HG03159 (cell line): ENCODE measurements around the gene AK9.
A peak's percentile ranks its signal among the peaks of the same experiment; 100 is the strongest.
"Not testable (repeated sequence)": the region's sequence is repeated elsewhere in the genome, so short reads cannot be mapped to it uniquely, and the experiment has no call there.

Experiments used
- ATAC-seq: cut with Tn5 transposase; IDR thresholded peaks from one replicate; pipeline ENCODE4 v1.9.1; 2021; ENCODE audit warnings: mild to moderate bottlenecking, moderate library complexity; ENCODE audit not compliant: unreplicated experiment

Gene AK9

GRCh38 chr6:109690737-109691621 is at the start of gene AK9, which contains the start of gene FIG4:
AK9 (minus strand) TSS chr6:109691202; CDS start chr6:109675745, 15,457 bp downstream.
FIG4 (plus strand) TSS chr6:109691296; CDS start chr6:109691436, 140 bp downstream.
- ATAC-seq, result peak; percentile 91

GRCh38 chr6:109740787-109741186 is 49.8 kb upstream of the AK9 start:
- no peak for ATAC-seq

- no peak for ATAC-seq
These were observed 48.7 kb upstream of the AK9 start for GRCh38 chr6:109739686-109740085.

GRCh38 chr6:109738667-109739066 is 47.7 kb upstream of the AK9 start:
- ATAC-seq, result no peak

GRCh38 chr6:109738255-109738654 is 47.3 kb upstream of the AK9 start:
- no peak for ATAC-seq

GRCh38 chr6:109736273-109737025 is 45.4 kb upstream of the AK9 start:
- no peak for ATAC-seq

- not testable (repeated sequence) for ATAC-seq
These were observed 34.2 kb upstream of the AK9 start for GRCh38 chr6:109725250-109725649.

- ATAC-seq, result no peak
These were observed 31.7 kb upstream of the AK9 start for GRCh38 chr6:109722564-109723254.

- ATAC-seq, result no peak
These were observed 31.0 kb upstream of the AK9 start for GRCh38 chr6:109722011-109722410.

- ATAC-seq, result no peak
These were observed 29.3 kb upstream of the AK9 start for GRCh38 chr6:109720311-109720710.

GRCh38 chr6:109718991-109719390 is 28.0 kb upstream of the AK9 start:
- ATAC-seq, result no peak

- ATAC-seq, result no peak
These were observed 27.0 kb upstream of the AK9 start for GRCh38 chr6:109717971-109718370.

- ATAC-seq, result no peak
These were observed 24.6 kb upstream of the AK9 start for GRCh38 chr6:109715616-109716015.

- no peak for ATAC-seq
These were observed 23.6 kb upstream of the AK9 start for GRCh38 chr6:109714611-109715010.

GRCh38 chr6:109714166-109714565 is 23.2 kb upstream of the AK9 start:
- ATAC-seq, result no peak

- ATAC-seq, result no peak
These were observed 22.1 kb upstream of the AK9 start for GRCh38 chr6:109713097-109713496.

- not testable (repeated sequence) for ATAC-seq
These were observed 17.1 kb upstream of the AK9 start for GRCh38 chr6:109708099-109708498.

- ATAC-seq, result no peak
These were observed 15.5 kb upstream of the AK9 start for GRCh38 chr6:109706513-109706912.

- peak; percentile 95 for ATAC-seq
These were observed 14.3 kb upstream of the AK9 start for GRCh38 chr6:109705258-109705657.

- ATAC-seq, result no peak
These were observed 11.8 kb upstream of the AK9 start for GRCh38 chr6:109702791-109703190.

GRCh38 chr6:109701774-109702173 is 10.8 kb upstream of the AK9 start:
- ATAC-seq, result no peak
